NT2/D1 (cell line): Measurements from ENCODE around the gene CNN2.
A peak's percentile ranks its signal among the peaks of the same experiment; 100 is the strongest.

ENCODE experiments used
- DNase-seq: peaks from one replicate; pipeline ENCODE4 v3.0.0-alpha.2; 2011; ENCODE audit warnings: low read depth, low spot score
- H3K27me3 ChIP-seq: 2 replicates; pipeline ENCODE4 v1.6.0; 2011; ENCODE audit warnings: mild to moderate bottlenecking; ENCODE audit not compliant: insufficient read length, insufficient read depth
- H3K36me3 ChIP-seq: 2 replicates; pipeline ENCODE4 v1.6.1; 2011; ENCODE audit warnings: mild to moderate bottlenecking, low read length, mixed read lengths; ENCODE audit not compliant: insufficient read depth, insufficient read length
- H3K4me1 ChIP-seq: 2 replicates; pipeline ENCODE4 v1.5.1; 2011; ENCODE audit not compliant: insufficient read depth, insufficient read length
- H3K4me3 ChIP-seq: 2 replicates; pipeline ENCODE4 v1.5.1; 2011; ENCODE audit warnings: low read depth; ENCODE audit not compliant: insufficient read length
- H3K9ac ChIP-seq: 2 replicates; pipeline ENCODE4 v1.6.0; 2011; ENCODE audit warnings: low read depth; ENCODE audit not compliant: insufficient read length
- H3K9me3 ChIP-seq: 2 replicates; pipeline ENCODE4 v1.5.1; 2011; ENCODE audit warnings: mild to moderate bottlenecking, low read length; ENCODE audit not compliant: insufficient read depth
- SUZ12 ChIP-seq: IDR thresholded peaks from 2 replicates; pipeline ENCODE4 v1.6.1; 2011; ENCODE audit not compliant: insufficient read length, insufficient read depth; ENCODE audit errors: extremely low read depth
- YY1 ChIP-seq: IDR thresholded peaks from 2 replicates; pipeline ENCODE4 v1.6.1; 2011; ENCODE audit not compliant: insufficient read length, insufficient read depth
- ZNF274 ChIP-seq: IDR thresholded peaks from 2 replicates; pipeline ENCODE4 v1.6.1; 2011; ENCODE audit warnings: mild to moderate bottlenecking, low read depth, low read length

CNN2 gene

GRCh38 chr19:1027650-1028061 is 1.2 kb downstream of the CNN2 start:
- TF ChIP-seq ZNF274 (no peak), YY1 (no peak), SUZ12 (no peak)
- no peaks in the 10 kb centered on the region for H3K9me3 ChIP-seq
- no peak for DNase-seq
- no peaks in the 10 kb centered on the region for H3K27me3 ChIP-seq
- peak overlapping the region; percentile 94 for H3K9ac ChIP-seq
- H3K36me3 ChIP-seq: peaks cover 44% of the 10 kb centered on the region
- peak overlapping the region; percentile 91 for H3K4me3 ChIP-seq
- H3K4me1 ChIP-seq: peaks cover 5% of the 10 kb centered on the region

DNA sequence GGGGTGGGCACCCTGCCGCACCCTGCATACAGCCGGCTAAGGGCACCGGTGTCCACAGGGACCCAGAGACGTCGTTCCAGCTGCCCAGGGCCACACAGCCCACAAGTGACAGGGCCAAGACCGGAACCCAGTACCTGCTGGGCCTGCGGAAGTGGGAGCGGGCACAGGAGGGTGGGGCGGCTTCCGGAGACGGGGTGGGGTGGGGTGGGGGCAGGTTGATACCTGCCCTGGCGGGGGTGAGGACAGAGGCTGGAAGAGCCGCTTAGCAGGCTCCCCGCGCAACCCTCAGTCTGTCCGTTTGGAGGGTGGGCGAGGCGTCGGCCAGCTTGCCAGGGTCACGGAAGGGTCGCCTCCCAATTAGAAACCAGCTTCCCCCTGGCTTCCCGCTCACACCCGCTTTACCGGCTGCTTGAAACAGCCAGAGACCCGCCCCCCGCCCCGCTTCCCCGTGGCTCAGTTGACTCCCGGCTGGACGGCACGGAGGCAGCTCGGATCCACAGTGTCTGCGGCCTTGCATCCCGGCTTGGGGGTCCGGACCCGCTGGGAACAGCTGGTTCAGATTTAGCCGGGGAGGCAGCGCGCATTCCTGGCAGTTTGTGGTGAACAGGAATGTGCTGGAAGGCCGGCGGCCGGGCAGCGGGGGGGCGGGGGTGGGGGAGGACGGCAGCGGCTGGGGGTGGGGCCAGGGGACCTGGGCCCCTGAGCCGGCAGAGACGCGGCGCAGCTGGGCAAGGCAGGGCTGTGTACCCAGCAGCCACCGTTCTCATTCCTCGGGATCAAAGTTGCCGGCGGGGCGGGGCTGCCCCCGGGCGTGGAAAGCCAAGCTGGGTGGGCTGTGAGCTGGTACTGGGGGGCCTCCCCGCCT is 1.9 kb downstream of the CNN2 start:
- Histone ChIP-seq H3K27me3 (no peaks in the 10 kb centered on the region), H3K9ac (peak overlapping the region; percentile 94), H3K36me3 (peaks cover 50% of the 10 kb centered on the region), H3K9me3 (no peaks in the 10 kb centered on the region), H3K4me3 (peak overlapping the region; percentile 91), H3K4me1 (peaks cover 5% of the 10 kb centered on the region)
- TF ChIP-seq ZNF274 (no peak), SUZ12 (no peak), YY1 (no peak)
- DNase-seq: peak; percentile 87

DNA sequence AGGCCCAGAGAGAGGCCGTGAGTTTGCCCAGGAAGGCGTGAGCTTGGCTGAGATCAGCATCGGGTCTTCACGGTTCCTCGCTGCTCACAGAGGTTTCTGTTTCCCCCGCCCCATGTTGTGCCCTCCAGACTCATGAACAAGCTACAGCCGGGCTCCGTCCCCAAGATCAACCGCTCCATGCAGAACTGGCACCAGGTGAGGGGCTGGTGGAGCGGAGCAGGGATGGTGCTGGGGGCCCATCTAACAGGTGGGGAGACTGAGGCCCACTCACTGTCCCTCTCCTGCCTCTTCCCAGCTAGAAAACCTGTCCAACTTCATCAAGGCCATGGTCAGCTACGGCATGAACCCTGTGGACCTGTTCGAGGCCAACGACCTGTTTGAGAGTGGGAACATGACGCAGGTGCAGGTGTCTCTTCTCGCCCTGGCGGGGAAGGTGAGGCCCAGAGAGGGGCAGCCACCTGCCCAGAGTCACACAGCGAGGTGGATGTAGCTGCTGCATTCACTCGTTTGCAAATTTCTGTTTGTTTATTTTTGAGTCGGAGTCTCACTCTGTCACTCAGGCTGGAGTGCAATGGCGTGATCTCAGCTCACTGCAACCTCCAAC is 6.0 kb downstream of the CNN2 start:
- Histone ChIP-seq H3K9me3 (no peaks in the 10 kb centered on the region), H3K4me3 (no peak overlapping the region), H3K9ac (no peak overlapping the region), H3K27me3 (no peaks in the 10 kb centered on the region), H3K36me3 (peaks cover 69% of the 10 kb centered on the region), H3K4me1 (peaks cover 5% of the 10 kb centered on the region)
- DNase-seq: no peak
- TF ChIP-seq YY1: no peak
- TF ChIP-seq SUZ12: no peak
- TF ChIP-seq ZNF274: no peak

- Histone ChIP-seq H3K4me1 (peaks cover 9% of the 10 kb centered on the region), H3K4me3 (no peak overlapping the region), H3K9me3 (no peaks in the 10 kb centered on the region), H3K27me3 (no peaks in the 10 kb centered on the region), H3K9ac (no peak overlapping the region), H3K36me3 (peaks cover 61% of the 10 kb centered on the region)
- no peak for DNase-seq
- no peak for TF ChIP-seq SUZ12
- no peak for TF ChIP-seq YY1
- TF ChIP-seq ZNF274: no peak
These were observed 9.7 kb downstream of the CNN2 start for GRCh38 chr19:1035998-1036621.

- Histone ChIP-seq H3K9ac (no peak overlapping the region), H3K4me3 (no peak overlapping the region), H3K27me3 (no peaks in the 10 kb centered on the region), H3K9me3 (no peaks in the 10 kb centered on the region), H3K36me3 (peaks cover 52% of the 10 kb centered on the region), H3K4me1 (peaks cover 18% of the 10 kb centered on the region)
- no peak for DNase-seq
- no peak for TF ChIP-seq SUZ12
- TF ChIP-seq ZNF274: no peak
- TF ChIP-seq YY1: no peak
These were observed 11.2 kb downstream of the CNN2 start for GRCh38 chr19:1037621-1038064.

GRCh38 chr19:1038978-1039645 is 12.7 kb downstream of the CNN2 start:
- DNase-seq: no peak

More at GRCh38 chr19:1038978-1039645, 12.7 kb downstream of the CNN2 start:
- no peak overlapping the region for H3K9ac ChIP-seq
- no peaks in the 10 kb centered on the region for H3K9me3 ChIP-seq
- TF ChIP-seq SUZ12 (no peak), YY1 (no peak), ZNF274 (no peak)
- peak overlapping the region; percentile 89 for H3K4me3 ChIP-seq
- H3K27me3 ChIP-seq: no peaks in the 10 kb centered on the region
- peaks cover 47% of the 10 kb centered on the region for H3K36me3 ChIP-seq
- peaks cover 22% of the 10 kb centered on the region for H3K4me1 ChIP-seq
